HG02973 (cell line): ENCODE measurements around the gene ADAM22.

Experiments used
- ATAC-seq: cut with Tn5 transposase; IDR thresholded peaks from one replicate; pipeline ENCODE4 v1.9.1; 2021; ENCODE audit warnings: moderate library complexity; ENCODE audit not compliant: unreplicated experiment

Gene ADAM22

GRCh38 chr7:88208521-88208920 is 274.5 kb downstream of the ADAM22 start:
- no peak for ATAC-seq

GRCh38 chr7:88212918-88213317 is 278.9 kb downstream of the ADAM22 start:
- no peak for ATAC-seq

- ATAC-seq = no peak
Observed at GRCh38 chr7:88214456-88214855, 280.4 kb downstream of the ADAM22 start.

GRCh38 chr7:88215295-88215694 is 281.2 kb downstream of the ADAM22 start:
- ATAC-seq = no peak

- no peak for ATAC-seq
Observed at GRCh38 chr7:88216276-88216675, 282.2 kb downstream of the ADAM22 start.

- peak; percentile 76 for ATAC-seq
Observed at GRCh38 chr7:88217675-88218428, 283.8 kb downstream of the ADAM22 start.

GRCh38 chr7:88218429-88218745 is 284.3 kb downstream of the ADAM22 start:
- no peak for ATAC-seq

- peak; percentile 31 for ATAC-seq
Observed at GRCh38 chr7:88218836-88219605, 285.0 kb downstream of the ADAM22 start.

GRCh38 chr7:88219781-88220747 is 286.0 kb downstream of the ADAM22 start, which contains the start of gene SRI:
SRI (minus strand) TSS chr7:88220038; CDS start chr7:88220026, 12 bp downstream.
- ATAC-seq = peak; percentile 64

GRCh38 chr7:88223265-88223664 is 289.2 kb downstream of the ADAM22 start:
- no peak for ATAC-seq

- no peak for ATAC-seq
Observed at GRCh38 chr7:88224601-88225275, 290.7 kb downstream of the ADAM22 start.

GRCh38 chr7:88226201-88226600 is 292.1 kb downstream of the ADAM22 start:
- ATAC-seq = no peak

GRCh38 chr7:88226886-88227516 is 292.9 kb downstream of the ADAM22 start:
- no peak for ATAC-seq

GRCh38 chr7:88229302-88229995 is 295.4 kb downstream of the ADAM22 start:
- ATAC-seq = no peak

- ATAC-seq = no peak
Observed at GRCh38 chr7:88230646-88231045, 296.6 kb downstream of the ADAM22 start.

- ATAC-seq = no peak
Observed at GRCh38 chr7:88233828-88234227, 299.8 kb downstream of the ADAM22 start.

GRCh38 chr7:88239852-88240251 is 305.8 kb downstream of the ADAM22 start:
- no peak for ATAC-seq

- ATAC-seq = peak; percentile 72
Observed at GRCh38 chr7:88243345-88243909, 309.4 kb downstream of the ADAM22 start.

- ATAC-seq = no peak
Observed at GRCh38 chr7:88244258-88244657, 310.2 kb downstream of the ADAM22 start.
